NCI-H128 (cell line): ENCODE results near the gene PRUNE2.

Experiments
- DNase-seq: peaks from one replicate; lab custom pipeline; 2025; ENCODE audit not compliant: unreplicated experiment; lab: John Stamatoyannopoulos, UW

The PRUNE2 gene

DNA sequence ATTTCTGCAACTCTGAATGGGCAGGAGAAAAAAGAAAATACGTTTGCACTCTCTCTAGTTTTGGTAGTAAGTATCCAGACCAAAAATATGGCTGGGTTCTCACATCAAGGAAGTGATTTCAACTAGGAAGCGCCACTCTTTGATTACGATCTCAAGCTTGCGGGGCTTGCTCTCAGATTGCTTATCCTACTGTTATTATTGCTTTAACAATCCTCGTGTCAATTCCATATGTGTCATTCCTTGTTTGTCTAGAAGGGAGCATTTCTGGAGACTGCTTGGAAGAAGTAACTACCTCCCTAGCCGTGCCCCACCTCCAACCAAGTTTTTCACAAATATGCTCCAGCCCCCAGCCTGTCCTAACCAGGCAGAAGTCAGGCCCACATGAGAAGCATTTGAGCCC is 3.5 kb downstream of the PRUNE2 start:
- DNase-seq, result no peak

- DNase-seq, result no peak
These were observed 4.1 kb downstream of the PRUNE2 start for GRCh38 chr9:76901801-76902200.

GRCh38 chr9:76900884-76901440 is 5.0 kb downstream of the PRUNE2 start:
- no peak for DNase-seq

DNA sequence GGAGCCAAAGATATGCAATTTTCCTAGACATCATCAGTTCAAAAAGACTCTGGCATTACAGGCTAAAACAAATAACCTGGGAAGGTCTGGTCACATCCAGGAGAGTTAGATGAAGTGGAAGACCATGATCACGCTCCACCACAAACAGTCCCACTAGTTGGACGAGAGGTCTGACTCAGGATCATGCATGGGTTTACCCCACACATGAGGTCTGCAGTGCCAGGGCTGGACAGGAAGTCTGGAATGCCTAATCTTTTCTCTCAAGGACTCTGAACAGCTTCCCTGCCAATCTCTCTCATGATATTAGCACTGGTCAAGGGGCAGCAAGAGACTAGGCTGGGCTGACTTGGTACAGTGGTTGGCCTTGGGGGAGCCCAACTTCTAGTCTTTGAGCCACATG is 7.1 kb downstream of the PRUNE2 start:
- DNase-seq, result no peak

DNA sequence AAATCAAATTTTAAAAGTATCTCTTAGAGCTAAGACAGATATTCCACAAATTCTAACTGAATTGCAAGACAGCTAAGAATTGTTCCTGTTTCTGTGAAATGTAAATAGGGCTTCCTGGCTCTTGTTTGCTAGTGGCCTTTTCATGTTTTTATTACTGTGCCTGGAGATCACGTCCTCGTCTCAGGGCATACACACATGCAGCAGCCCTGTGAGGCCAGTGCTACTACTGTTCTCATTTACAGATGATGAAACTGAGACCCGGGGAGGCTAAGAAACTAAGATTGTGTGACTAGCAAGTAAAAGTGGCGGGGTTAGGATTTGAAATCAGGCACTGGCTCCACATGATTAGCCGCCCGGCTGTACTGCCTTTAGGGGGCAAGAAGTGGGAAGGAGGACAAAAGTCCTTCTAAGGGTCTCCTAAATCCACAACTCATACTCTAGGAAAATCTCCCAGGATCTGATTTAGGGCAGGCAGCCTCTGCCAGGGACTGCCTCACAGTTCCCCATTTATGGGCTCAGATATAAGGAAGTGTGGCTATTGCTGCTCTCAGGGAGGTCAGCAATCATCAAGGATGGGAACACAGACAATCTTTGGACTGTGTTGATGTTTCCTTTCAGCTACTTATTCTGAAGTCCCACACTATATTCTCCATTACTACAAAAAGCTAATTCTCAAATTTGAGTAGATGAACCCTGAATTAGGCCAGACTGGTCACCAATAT is 7.9 kb downstream of the PRUNE2 start:
- no peak for DNase-seq

- no peak for DNase-seq
These were observed 9.9 kb downstream of the PRUNE2 start for GRCh38 chr9:76896035-76896434.

GRCh38 chr9:76895186-76895585 is 10.7 kb downstream of the PRUNE2 start:
- DNase-seq, result no peak

GRCh38 chr9:76894198-76894597 is 11.7 kb downstream of the PRUNE2 start:
- DNase-seq, result no peak

DNA sequence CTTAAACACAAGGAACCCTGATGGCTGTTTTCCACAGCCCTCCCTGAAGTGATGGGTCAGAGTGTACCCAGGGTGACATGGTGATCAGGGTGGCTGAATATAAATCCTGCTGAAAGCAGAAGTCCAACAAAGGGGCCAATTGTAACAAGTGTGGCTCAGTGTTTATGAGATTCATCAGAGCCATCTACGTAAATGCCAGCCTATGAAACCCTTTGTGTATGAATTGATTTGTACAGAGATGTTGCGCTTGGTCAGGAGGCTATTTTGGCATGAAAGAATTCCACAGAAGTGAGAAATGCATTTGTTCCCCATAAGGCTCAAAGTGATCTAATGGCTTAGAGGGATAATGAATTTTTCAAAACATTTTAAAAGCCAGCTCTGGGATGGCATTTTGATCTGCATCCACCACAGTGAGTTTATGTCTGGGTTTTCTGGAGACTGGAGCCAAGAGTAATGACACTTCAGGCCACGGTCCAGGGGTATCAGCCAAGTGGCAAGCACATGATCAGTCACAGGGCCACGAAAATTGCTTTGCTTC is 12.4 kb downstream of the PRUNE2 start:
- no peak for DNase-seq

GRCh38 chr9:76891874-76892273 is 14.0 kb downstream of the PRUNE2 start:
- DNase-seq, result no peak

DNA sequence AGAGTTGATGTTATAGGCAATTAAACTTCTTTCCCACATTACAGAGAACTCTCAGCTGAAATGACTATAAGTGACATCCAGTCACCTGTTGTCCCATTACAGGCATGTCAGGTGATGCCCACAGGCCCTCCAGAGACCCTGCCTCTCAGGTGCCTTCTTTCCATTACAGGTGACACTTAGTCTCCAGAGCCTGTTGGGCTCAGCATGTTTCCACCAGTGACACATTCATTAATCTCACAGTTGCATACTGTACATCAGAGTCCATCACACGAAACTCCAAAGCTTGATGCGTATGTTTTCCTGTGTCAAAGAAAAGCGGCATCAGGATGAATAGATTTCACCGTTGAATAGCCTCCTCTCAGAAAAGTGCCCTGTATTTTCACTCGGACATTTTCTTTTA is 14.6 kb downstream of the PRUNE2 start:
- DNase-seq, result no peak

DNA sequence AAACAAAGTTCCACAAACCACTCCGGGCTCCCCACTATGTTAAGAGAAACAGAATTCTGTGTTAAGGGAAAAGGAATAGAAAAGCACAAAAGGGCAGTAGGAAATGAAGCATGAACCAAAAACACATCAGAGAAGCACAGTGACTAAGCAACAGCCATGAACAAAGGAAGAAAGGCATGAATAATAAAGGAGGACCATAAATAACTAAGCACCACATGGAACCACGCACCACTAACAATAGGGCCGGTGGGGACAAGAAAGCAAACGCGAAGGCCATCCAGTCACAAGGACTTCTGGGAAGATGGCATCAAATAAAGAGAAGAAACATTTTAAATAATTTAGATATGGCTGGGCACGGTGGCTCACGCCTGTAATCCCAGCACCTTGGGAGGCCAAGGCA is 18.0 kb downstream of the PRUNE2 start:
- no peak for DNase-seq

DNA sequence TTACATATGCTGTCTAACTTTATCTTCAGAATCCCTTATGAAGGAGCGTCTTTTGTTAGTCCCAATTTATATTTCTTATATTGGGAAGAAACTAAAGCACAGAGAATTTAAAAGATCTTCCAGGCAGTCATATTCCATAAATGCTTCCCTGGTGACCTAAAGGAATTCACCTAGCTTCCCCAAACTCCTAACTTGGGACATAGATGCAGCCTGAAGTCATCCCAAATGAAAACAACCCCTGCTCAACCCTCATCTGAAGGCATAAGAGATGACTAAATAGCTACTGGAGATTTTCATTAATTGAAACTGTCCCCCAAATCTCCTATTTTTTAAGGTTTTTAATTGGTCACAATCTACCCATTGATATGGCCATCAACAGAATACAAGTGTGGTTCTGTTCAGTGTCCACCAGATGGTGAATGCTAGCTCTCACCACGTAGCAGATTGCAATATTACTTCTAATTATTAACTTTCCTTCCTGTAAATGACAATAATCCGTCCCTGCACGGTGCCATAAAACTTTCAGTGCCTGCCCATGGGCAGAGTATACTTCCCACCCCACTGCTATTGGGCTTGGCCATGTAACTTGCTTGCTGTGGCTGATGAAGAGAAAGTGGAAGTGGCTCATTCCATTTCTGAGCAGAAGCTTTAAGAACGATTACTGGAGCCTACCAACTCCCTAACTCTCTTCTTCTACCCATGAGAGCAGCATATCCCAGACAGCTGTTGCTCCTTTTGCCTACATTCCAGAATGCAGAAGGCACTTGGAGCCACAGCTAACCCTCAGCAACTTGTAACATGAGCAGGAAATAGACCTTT is 18.7 kb downstream of the PRUNE2 start:
- no peak for DNase-seq

- DNase-seq, result no peak
These were observed 19.6 kb downstream of the PRUNE2 start for GRCh38 chr9:76886318-76886717.

- no peak for DNase-seq
These were observed 21.1 kb downstream of the PRUNE2 start for GRCh38 chr9:76884823-76885222.

DNA sequence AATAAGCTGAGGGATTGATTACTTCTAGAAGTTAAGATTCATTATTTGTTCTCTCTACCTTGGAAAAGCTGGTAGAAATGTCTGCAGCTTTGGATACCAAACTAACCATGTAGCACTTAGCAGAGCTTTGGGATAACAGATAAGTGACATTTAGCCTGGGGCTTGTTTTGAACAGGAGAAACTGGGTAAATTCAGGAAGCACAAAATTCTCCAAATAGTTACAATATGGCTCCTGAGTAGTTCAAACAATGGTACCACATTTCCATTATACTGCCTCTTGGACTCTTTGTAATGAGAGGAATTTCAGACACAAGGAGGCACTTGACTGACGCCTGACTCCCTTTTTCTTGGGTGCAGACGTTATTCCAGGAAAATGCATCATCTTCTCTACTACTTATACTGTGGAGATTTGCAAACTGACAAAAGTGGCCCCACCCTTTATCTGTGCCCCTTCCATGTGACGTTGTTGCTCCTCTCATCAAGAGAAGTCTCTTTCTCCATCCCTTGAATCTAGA is 22.5 kb downstream of the PRUNE2 start:
- no peak for DNase-seq

GRCh38 chr9:76882686-76883085 is 23.2 kb downstream of the PRUNE2 start:
- no peak for DNase-seq

- no peak for DNase-seq
These were observed 25.7 kb downstream of the PRUNE2 start for GRCh38 chr9:76880210-76880609.

DNA sequence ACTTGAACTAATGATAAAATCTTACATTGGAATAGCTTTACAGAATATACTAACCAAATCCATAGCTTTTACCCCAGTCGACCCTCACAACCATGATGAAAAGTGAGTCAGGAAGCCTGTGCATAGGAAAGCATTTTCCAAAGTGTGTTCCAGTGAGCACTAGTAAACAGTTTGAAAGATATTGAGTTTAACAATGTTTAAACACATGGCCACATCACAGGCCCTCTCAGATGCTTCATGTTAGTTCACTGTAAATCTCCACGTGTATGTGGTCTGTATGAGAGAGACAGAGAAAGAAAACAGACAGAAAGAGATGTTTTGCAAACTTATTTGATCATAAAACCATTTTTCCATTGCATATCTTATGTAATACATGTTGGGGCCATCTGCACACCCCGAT is 27.0 kb downstream of the PRUNE2 start:
- no peak for DNase-seq

GRCh38 chr9:76877961-76878360 is 28.0 kb downstream of the PRUNE2 start:
- no peak for DNase-seq

DNA sequence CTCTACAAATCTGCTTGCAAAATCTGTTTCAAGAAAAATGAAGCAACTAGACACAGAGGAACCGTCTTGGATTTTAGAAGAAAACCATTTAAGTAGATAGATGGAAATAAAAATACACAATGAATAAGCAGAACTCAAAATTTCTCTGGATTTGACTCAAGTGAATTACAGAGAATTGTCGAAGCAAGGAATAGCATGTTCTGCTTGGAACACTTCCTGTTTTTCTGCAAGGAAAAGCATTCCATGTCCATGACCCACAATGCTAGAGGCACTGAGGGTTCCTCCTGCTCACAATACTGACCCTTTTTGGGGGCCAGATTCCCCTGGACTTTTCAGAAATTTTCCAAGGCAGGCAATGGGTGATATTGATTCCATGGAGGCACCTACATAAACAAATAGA is 29.8 kb downstream of the PRUNE2 start:
- DNase-seq, result no peak

DNA sequence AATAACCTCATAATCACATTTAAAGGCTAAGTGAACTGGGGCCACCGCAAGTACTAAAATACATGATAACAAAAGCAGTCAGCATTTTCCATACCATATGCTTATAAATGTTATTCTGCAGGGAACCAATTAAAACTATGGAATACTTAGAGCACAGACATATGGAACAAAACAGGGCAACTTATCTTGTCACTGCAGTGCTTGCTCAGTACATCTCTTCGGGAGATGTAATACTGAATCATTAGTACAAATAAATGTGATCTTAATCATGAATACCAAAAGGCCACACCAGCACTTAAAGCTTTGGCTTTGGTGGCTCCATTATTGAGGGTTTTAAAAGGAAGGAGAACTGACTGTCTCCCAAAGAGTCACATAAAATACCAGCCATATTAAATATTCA is 32.1 kb downstream of the PRUNE2 start:
- no peak for DNase-seq
